Measurements from ENCODE around the gene SLC35F5.
A peak's percentile ranks its signal among the peaks of the same experiment; 100 is the strongest.
"Not testable (repeated sequence)": the region's sequence is repeated elsewhere in the genome, so short reads cannot be mapped to it uniquely, and the experiment has no call there.

SLC35F5 gene

DNA sequence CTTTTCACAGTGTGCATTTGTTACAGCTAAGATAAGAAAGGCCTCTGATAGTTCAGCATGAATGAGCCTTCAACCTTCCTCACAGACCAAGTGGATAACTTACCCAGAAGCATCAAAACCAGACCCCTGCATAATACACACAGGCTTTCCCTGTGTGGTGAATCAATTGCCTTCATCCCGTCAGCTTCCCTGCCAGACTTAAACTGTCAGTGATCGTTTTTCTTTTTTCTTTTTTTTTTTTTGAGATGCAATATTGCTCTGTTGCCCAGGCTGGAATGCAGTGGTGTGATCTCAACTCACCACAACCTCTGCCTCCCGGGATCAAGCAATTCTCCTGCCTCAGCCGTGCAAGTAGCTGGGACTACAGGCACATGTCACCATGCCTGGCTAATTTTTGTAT is 20.5 kb upstream of the SLC35F5 start:
- no peak overlapping the region for H3K27ac ChIP-seq (ENCODE audit: insufficient read depth, low read depth, low read length, poor library complexity, severe bottlenecking)
- no peaks in the 10 kb centered on the region for H3K4me1 ChIP-seq (ENCODE audit: control insufficient read depth, insufficient read depth, low read length)
- H3K4me3 ChIP-seq (ENCODE audit: insufficient read depth, low read depth, low read length): no peak overlapping the region
- 75 to 91% methylated on average over 4 of the region's 4 CpGs for WGBS, 2 experiments
- no peaks in the 10 kb centered on the region for H3K27me3 ChIP-seq (ENCODE audit: control insufficient read depth, insufficient read depth, low read length, poor library complexity, severe bottlenecking)
- H3K36me3 ChIP-seq (ENCODE audit: control insufficient read depth, insufficient read depth, low read length): no peaks in the 10 kb centered on the region
- no peaks in the 10 kb centered on the region for H3K9me3 ChIP-seq (ENCODE audit: control insufficient read depth, low read length)

DNA sequence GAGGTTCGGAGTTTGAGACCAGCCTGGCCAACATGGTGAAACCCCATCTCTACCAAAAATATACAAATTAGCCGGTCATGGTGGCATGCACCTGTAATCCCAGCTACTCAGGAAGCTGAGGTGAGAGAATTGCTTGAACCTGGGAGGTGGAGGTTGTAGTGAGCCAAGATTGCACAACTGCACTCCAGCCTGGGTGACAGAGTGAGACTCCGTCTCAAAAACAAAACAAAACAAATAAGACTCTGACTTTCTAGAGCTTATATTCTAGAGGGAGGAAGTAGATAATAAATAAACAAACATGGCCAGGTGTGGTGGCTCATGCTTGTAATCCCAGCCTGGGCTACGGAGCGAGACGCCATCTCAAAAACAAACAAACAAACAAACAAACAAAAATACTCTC is 18.2 kb upstream of the SLC35F5 start:
- H3K9me3 ChIP-seq (ENCODE audit: control insufficient read depth, low read length): not testable (repeated sequence)

DNA sequence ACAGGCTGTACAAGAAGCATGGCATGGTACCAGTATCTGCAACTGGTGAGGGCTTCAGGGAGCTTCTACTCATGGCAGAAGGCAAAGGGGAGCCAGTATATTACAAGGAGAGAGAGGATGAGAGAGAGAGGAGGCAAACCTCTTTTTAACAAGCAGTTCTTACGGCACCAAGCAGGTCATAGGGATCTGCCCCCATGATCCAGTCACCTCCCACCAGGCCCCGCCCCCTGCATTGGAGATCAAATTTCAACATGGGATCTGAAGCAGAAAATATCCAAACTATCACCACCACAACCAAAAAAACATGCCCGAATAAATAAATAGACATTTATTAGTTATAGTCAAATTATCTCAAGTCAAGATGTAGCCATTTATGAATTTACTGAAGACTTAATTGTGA is 14.5 kb upstream of the SLC35F5 start:
- WGBS, 2 experiments: 64 to 75% methylated on average over 2 of the region's 3 CpGs
- H3K27ac ChIP-seq (ENCODE audit: insufficient read depth, low read depth, low read length, poor library complexity, severe bottlenecking): no peak overlapping the region
- H3K36me3 ChIP-seq (ENCODE audit: control insufficient read depth, insufficient read depth, low read length): no peaks in the 10 kb centered on the region
- H3K4me3 ChIP-seq (ENCODE audit: insufficient read depth, low read depth, low read length): no peak overlapping the region
- H3K27me3 ChIP-seq (ENCODE audit: control insufficient read depth, insufficient read depth, low read length, poor library complexity, severe bottlenecking): no peaks in the 10 kb centered on the region
- H3K4me1 ChIP-seq (ENCODE audit: control insufficient read depth, insufficient read depth, low read length): no peaks in the 10 kb centered on the region
- H3K9me3 ChIP-seq (ENCODE audit: control insufficient read depth, low read length): no peaks in the 10 kb centered on the region

More for the DNA sequence above, 18.2 kb upstream of the SLC35F5 start:
- not testable (repeated sequence) for H3K36me3 ChIP-seq (ENCODE audit: control insufficient read depth, insufficient read depth, low read length); H3K4me1 ChIP-seq (ENCODE audit: control insufficient read depth, insufficient read depth, low read length); H3K27me3 ChIP-seq (ENCODE audit: control insufficient read depth, insufficient read depth, low read length, poor library complexity, severe bottlenecking); H3K4me3 ChIP-seq (ENCODE audit: insufficient read depth, low read depth, low read length); H3K27ac ChIP-seq (ENCODE audit: insufficient read depth, low read depth, low read length, poor library complexity, severe bottlenecking)
- 94% methylated on average over 2 to 3 of the region's 6 CpGs for WGBS, 2 experiments

DNA sequence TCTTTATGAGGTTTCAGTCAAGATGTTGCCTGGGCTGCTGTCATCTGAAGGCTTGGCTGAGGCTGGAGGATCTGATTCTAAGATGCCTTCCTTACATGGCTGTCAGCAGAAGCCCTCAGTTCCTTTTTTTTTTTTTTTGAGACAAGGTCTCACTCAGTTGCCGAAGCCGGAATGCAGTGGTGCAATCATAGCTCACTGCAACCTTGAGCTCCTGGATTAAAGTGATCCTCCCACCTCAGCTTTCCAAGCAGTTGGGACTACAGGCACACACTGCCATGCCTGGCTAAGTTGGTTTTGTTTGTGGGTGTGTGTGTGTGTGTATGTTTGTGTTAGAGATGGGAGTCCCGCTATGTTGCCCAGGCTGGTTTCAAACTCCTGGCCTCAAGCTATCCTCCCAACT is 13.1 kb upstream of the SLC35F5 start:
- no peak overlapping the region for H3K4me3 ChIP-seq (ENCODE audit: insufficient read depth, low read depth, low read length)
- H3K27me3 ChIP-seq (ENCODE audit: control insufficient read depth, insufficient read depth, low read length, poor library complexity, severe bottlenecking): no peaks in the 10 kb centered on the region
- H3K36me3 ChIP-seq (ENCODE audit: control insufficient read depth, insufficient read depth, low read length): no peaks in the 10 kb centered on the region
- WGBS, 2 experiments: 93 to 96% methylated on average over 3 of the region's 3 CpGs
- no peaks in the 10 kb centered on the region for H3K9me3 ChIP-seq (ENCODE audit: control insufficient read depth, low read length)
- H3K4me1 ChIP-seq (ENCODE audit: control insufficient read depth, insufficient read depth, low read length): no peaks in the 10 kb centered on the region
- H3K27ac ChIP-seq (ENCODE audit: insufficient read depth, low read depth, low read length, poor library complexity, severe bottlenecking): no peak overlapping the region

DNA sequence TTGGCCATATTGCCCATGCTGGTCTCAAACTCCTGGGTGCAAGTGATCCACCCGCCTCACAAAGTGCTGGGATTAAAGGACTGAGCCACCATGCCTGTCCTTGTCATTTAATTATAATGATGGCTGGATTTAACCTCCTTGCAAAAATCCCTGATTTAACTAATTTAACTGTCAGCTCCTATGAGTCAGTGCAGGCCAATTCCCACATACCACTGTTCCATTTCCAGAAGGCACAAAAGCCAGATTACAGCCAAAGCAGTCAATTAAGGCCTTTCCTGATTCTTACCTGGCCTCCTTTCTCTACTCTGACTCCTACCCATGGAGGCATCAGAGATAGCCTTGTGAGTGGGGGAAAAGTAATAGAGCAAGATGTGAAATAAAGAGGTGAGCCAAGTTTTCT is 12.3 kb upstream of the SLC35F5 start:
- WGBS, 2 experiments: 93 to 96% methylated on average over 1 of the region's 1 CpG
- Histone ChIP-seq H3K4me1 (ENCODE audit: control insufficient read depth, insufficient read depth, low read length) (no peaks in the 10 kb centered on the region), H3K27me3 (ENCODE audit: control insufficient read depth, insufficient read depth, low read length, poor library complexity, severe bottlenecking) (no peaks in the 10 kb centered on the region), H3K9me3 (ENCODE audit: control insufficient read depth, low read length) (no peaks in the 10 kb centered on the region), H3K36me3 (ENCODE audit: control insufficient read depth, insufficient read depth, low read length) (no peaks in the 10 kb centered on the region), H3K4me3 (ENCODE audit: insufficient read depth, low read depth, low read length) (no peak overlapping the region), H3K27ac (ENCODE audit: insufficient read depth, low read depth, low read length, poor library complexity, severe bottlenecking) (no peak overlapping the region)

DNA sequence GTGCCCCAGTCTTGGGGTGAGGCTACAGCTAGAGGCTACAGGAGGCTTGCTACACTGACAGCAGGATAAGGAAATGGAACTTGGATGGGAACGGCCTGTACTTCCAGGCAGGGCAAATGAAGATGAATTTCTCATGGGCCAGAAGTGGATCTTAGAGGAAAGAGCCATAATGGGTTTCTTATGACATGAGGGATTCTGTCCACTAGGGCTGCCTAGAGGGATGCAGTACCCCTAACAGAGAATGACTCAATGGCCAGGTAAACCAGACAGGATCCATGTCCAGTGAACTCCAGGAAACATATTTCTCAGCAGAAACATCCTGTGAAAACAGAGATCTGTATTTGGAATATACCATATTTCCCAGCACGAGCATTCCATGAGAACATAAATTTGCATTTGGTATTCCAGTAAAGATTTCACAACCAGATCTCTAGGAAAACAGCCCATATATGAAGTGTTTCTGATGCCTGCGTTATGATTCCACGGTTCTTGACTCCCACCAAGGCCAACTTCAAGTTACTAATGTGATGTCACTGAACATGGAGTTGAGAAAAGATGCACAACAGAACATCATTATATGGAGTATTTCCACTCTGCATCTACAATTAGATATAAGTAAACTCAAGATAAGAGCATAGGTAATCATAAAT is 11.5 kb upstream of the SLC35F5 start:
- WGBS, 2 experiments: 97 to 98% methylated on average over 3 to 4 of the region's 4 CpGs
- Histone ChIP-seq H3K4me3 (ENCODE audit: insufficient read depth, low read depth, low read length) (no peak overlapping the region), H3K9me3 (ENCODE audit: control insufficient read depth, low read length) (no peaks in the 10 kb centered on the region), H3K4me1 (ENCODE audit: control insufficient read depth, insufficient read depth, low read length) (no peaks in the 10 kb centered on the region), H3K27ac (ENCODE audit: insufficient read depth, low read depth, low read length, poor library complexity, severe bottlenecking) (no peak overlapping the region), H3K27me3 (ENCODE audit: control insufficient read depth, insufficient read depth, low read length, poor library complexity, severe bottlenecking) (no peaks in the 10 kb centered on the region), H3K36me3 (ENCODE audit: control insufficient read depth, insufficient read depth, low read length) (no peaks in the 10 kb centered on the region)

DNA sequence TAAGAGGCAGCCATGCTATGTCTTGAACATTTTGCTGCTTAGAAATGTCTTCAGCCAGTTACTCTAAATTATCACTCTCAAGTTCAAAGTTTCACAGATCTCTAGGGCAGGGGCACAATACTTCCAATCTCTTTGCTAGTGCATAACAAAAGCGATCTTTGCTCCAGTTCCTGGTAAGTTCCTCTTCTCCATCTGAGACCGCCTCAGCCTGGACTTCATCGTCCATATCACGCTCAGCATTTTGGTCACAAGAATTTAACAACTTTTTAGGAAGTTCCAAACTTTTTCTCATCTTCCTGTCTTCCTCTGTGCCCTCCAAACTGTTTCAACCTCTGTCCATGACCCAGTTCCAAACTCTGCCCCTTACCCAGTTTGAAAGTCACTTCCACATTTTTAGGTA is 8.8 kb upstream of the SLC35F5 start:
- Histone ChIP-seq H3K27ac (ENCODE audit: insufficient read depth, low read depth, low read length, poor library complexity, severe bottlenecking) (no peak overlapping the region), H3K27me3 (ENCODE audit: control insufficient read depth, insufficient read depth, low read length, poor library complexity, severe bottlenecking) (no peaks in the 10 kb centered on the region), H3K36me3 (ENCODE audit: control insufficient read depth, insufficient read depth, low read length) (no peaks in the 10 kb centered on the region), H3K4me3 (ENCODE audit: insufficient read depth, low read depth, low read length) (no peak overlapping the region), H3K4me1 (ENCODE audit: control insufficient read depth, insufficient read depth, low read length) (no peaks in the 10 kb centered on the region), H3K9me3 (ENCODE audit: control insufficient read depth, low read length) (no peaks in the 10 kb centered on the region)
- 92% methylated on average over 4 of the region's 4 CpGs for WGBS, 2 experiments

DNA sequence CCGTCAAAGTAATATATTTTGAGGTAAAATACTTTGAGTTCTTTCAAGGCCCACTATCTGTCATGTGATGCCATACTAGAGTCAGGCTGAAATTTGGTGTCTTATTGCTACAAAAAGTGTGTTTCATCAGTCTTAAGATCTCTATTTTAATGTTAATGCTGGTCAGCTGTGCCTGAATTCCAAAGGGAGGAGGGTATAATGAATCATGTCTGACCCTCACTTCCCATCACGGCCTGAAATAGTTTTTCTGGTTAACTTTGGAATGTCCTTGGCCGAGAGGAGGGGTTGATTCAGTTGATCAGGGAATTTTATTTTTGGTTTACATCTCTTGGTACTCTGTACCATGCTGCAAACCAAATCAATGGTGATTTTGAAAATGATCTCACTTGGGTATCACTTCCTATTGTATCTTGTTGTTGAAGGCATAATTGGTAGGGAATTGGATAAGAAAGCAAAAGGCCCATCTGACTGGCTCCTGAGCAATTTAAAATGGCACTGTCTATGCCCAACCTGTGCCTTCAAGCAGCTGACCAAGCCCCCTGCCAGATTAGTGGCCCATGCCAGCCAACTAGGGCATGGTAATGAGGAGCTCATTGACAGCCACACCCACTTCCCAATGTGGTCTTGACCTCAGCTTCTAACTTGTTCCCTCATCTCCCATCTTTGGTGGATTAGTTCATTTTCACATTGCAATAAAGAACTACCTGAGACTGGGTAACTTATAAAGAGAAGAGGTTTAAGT is 6.1 kb upstream of the SLC35F5 start:
- 83 to 85% methylated on average over 3 of the region's 3 CpGs for WGBS, 2 experiments

DNA sequence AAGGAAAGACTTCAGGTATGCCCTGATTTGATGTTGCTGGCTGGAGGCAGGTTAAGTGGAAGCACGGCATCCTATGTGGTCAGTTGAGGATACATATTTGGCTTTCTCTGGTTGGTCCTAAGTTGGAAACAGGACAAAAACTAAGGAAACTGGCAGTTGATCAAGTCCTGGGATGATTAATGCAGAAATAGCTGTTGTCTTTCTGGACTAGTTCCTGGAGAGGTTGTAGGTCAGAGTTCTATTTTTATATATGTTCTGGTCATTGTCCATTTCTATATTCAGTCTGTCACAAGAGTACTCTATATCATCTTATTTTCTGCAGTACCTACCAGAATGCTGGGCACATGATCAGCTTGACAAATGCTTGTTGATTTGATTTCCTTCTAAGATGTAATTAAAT is 4.0 kb upstream of the SLC35F5 start:
- Histone ChIP-seq H3K4me1 (ENCODE audit: control insufficient read depth, insufficient read depth, low read length) (no peaks in the 10 kb centered on the region), H3K4me3 (ENCODE audit: insufficient read depth, low read depth, low read length) (no peak overlapping the region), H3K9me3 (ENCODE audit: control insufficient read depth, low read length) (no peaks in the 10 kb centered on the region), H3K27me3 (ENCODE audit: control insufficient read depth, insufficient read depth, low read length, poor library complexity, severe bottlenecking) (no peaks in the 10 kb centered on the region), H3K27ac (ENCODE audit: insufficient read depth, low read depth, low read length, poor library complexity, severe bottlenecking) (no peak overlapping the region), H3K36me3 (ENCODE audit: control insufficient read depth, insufficient read depth, low read length) (no peaks in the 10 kb centered on the region)
- 87 to 88% methylated on average over 1 of the region's 1 CpG for WGBS, 2 experiments

More for the DNA sequence above, 6.1 kb upstream of the SLC35F5 start:
- Histone ChIP-seq H3K9me3 (ENCODE audit: control insufficient read depth, low read length) (no peaks in the 10 kb centered on the region), H3K27ac (ENCODE audit: insufficient read depth, low read depth, low read length, poor library complexity, severe bottlenecking) (no peak overlapping the region), H3K36me3 (ENCODE audit: control insufficient read depth, insufficient read depth, low read length) (no peaks in the 10 kb centered on the region), H3K4me3 (ENCODE audit: insufficient read depth, low read depth, low read length) (no peak overlapping the region), H3K27me3 (ENCODE audit: control insufficient read depth, insufficient read depth, low read length, poor library complexity, severe bottlenecking) (no peaks in the 10 kb centered on the region), H3K4me1 (ENCODE audit: control insufficient read depth, insufficient read depth, low read length) (no peaks in the 10 kb centered on the region)

DNA sequence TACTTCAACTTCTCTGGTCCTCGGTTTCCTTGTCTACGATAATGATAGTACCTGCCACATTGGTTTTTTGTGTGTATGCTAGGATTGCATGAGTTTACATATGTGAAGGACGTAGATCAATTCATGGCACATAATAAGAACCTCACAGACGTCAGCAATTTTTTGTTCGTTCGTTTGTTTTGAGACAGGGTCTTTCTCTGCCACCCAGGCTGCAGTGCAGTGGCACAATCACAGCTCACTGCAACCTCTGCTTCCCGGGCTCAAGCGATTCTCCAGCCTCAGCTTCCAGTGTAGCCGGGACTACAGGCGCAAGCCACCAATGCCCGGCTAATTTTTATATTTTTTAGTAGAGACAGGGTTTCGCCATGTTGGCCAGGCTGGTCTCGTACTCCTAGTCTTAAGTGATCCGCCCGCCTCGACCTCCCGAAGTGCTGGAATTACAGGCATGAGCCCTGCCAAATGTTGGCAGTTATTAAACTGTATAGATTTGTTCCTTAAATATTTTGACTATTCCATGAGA is 756 bp upstream of the SLC35F5 start:
- Histone ChIP-seq H3K4me1 (ENCODE audit: control insufficient read depth, insufficient read depth, low read length) (no peaks in the 10 kb centered on the region), H3K9me3 (ENCODE audit: control insufficient read depth, low read length) (no peaks in the 10 kb centered on the region), H3K36me3 (ENCODE audit: control insufficient read depth, insufficient read depth, low read length) (no peaks in the 10 kb centered on the region), H3K4me3 (ENCODE audit: insufficient read depth, low read depth, low read length) (peak overlapping the region; percentile 99), H3K27ac (ENCODE audit: insufficient read depth, low read depth, low read length, poor library complexity, severe bottlenecking) (no peak overlapping the region), H3K27me3 (ENCODE audit: control insufficient read depth, insufficient read depth, low read length, poor library complexity, severe bottlenecking) (no peaks in the 10 kb centered on the region)
- WGBS, 2 experiments: 39 to 44% methylated on average over 17 of the region's 17 CpGs
